Superior temporal gyrus (tissue), 1 donor: ENCODE data around the gene IP6K1.

ENCODE experiments used
- DNase-seq: peaks from one replicate; pipeline ENCODE4 v3.0.0-alpha.2; 2016; ENCODE audit errors: extremely low spot score

The IP6K1 gene

GRCh38 chr3:49724586-49724985 lies 61.8 kb downstream of the IP6K1 start:
- DNase-seq, result no peak

- peak; percentile 96 for DNase-seq
Observed at GRCh38 chr3:49723628-49724551, 62.5 kb downstream of the IP6K1 start, which contains the start of gene GMPPB. TSS of gene GMPPB (minus strand) at chr3:49723951. CDS start at chr3:49723726, 225 bp downstream.

GRCh38 chr3:49723296-49723627 lies 63.1 kb downstream of the IP6K1 start:
- no peak for DNase-seq

- DNase-seq, result no peak
Observed at GRCh38 chr3:49722896-49723295, 63.4 kb downstream of the IP6K1 start.

- no peak for DNase-seq
Observed at GRCh38 chr3:49721896-49722781, 64.2 kb downstream of the IP6K1 start.

- no peak for DNase-seq
Observed at GRCh38 chr3:49721596-49721895, 64.8 kb downstream of the IP6K1 start.

GRCh38 chr3:49720855-49721595 lies 65.3 kb downstream of the IP6K1 start:
- no peak for DNase-seq

GRCh38 chr3:49719214-49719884 lies 67.0 kb downstream of the IP6K1 start, which contains the start of gene AMIGO3:
TSS of gene AMIGO3 (minus strand) at chr3:49719684. CDS start at chr3:49719465, 219 bp downstream.
- peak; percentile 96 for DNase-seq

GRCh38 chr3:49718858-49719213 lies 67.5 kb downstream of the IP6K1 start:
- no peak for DNase-seq

- DNase-seq, result no peak
Observed at GRCh38 chr3:49717959-49718857, 68.1 kb downstream of the IP6K1 start.

GRCh38 chr3:49717211-49717958 lies 69.0 kb downstream of the IP6K1 start:
- no peak for DNase-seq

GRCh38 chr3:49716691-49717210 lies 69.6 kb downstream of the IP6K1 start:
- DNase-seq, result no peak

- no peak for DNase-seq
Observed at GRCh38 chr3:49716169-49716568, 70.2 kb downstream of the IP6K1 start.

GRCh38 chr3:49715611-49716121 lies 70.7 kb downstream of the IP6K1 start:
- DNase-seq, result no peak

GRCh38 chr3:49714728-49715550 lies 71.4 kb downstream of the IP6K1 start:
- DNase-seq, result no peak

GRCh38 chr3:49713336-49714105 lies 72.8 kb downstream of the IP6K1 start:
- DNase-seq, result no peak

- no peak for DNase-seq
Observed at GRCh38 chr3:49712631-49713317, 73.6 kb downstream of the IP6K1 start.
